Bronchus fibroblast of lung (primary cell): ENCODE measurements around the gene SH3GL1. TPM values are rescaled to one million over a fixed set of nuclear protein-coding genes. Genes with fewer than 3 reads are reported as not detected.

Source experiments
- total RNA-seq: library from RNA; depleted of rRNA; stranded (reverse); fragments of >200 nt; gene quantifications from 2 replicates; pipeline ENCODE4 v1.2.3, GENCODE V29; 2015

Gene SH3GL1
- total RNA-seq, result 110 and 114 TPM in 2 replicates

DNA sequence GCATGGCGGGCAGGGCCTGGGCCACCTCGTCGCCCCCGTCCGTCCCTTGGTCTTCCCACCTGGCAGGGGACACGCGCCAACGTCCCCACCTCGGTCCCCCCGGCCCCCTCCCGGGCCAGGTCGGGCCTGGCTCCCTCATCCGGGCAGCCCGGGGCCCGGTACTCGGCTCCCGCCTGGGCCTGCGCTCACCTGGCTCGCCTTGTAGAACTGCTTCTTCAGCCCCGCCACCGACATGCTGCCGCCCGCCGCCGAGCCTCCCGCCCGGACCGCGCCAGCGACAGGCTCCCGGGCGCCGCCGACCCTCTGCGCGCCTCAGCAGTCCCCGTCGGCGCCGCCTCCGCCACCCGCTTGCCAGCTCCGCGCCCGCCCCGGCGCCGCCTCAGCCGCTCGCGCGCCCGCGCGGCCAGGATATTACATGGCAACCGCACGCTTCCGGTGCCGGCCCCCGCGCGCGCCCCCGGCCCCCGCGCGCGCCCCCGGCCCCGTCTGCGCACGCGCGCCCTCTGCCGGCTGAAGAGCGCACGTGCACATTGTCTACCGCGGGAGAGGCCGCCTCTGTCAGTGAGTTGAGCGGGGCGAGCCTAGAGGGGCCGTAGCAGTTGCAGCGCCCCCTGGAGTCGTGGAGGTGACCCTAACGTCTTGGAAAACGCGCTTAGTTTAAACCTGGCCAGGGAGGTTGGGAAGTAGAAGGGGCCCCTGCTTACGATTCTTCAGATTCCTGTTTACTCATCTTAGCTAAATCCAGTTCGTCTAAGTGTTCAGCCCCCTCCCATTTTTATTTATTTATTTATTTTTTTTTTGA is at the start of gene SH3GL1:
Gene SH3GL1 (minus strand): TSS at position 413 of the 802 bp plus-strand sequence. CDS start 179 bp downstream, at position 234.

GRCh38 chr19:4402171-4403004 is 2.0 kb upstream of the SH3GL1 start, which contains the start of gene CHAF1A:
Gene CHAF1A (plus strand): TSS chr19:4402640. CDS start chr19:4402763, 123 bp downstream.

GRCh38 chr19:4343370-4344307 is 56.7 kb downstream of the SH3GL1 start, which contains the start of gene MPND:
Gene MPND (plus strand): TSS chr19:4343562. CDS start chr19:4343594, 32 bp downstream.

GRCh38 chr19:4338441-4339355 is 61.6 kb downstream of the SH3GL1 start, which contains the start of gene STAP2:
Gene STAP2 (minus strand): TSS chr19:4338827. CDS start chr19:4338753, 74 bp downstream.

Other genes with a start within 250 kb of the SH3GL1 start
- gene CREB3L3, start 246.9 kb downstream of the SH3GL1 start, total RNA-seq, result not detected in 2 replicates
- 20.2 and 25.4 TPM in 2 replicates for gene SIRT6, start 218.0 kb downstream of the SH3GL1 start, total RNA-seq
- gene ANKRD24, start 217.9 kb downstream of the SH3GL1 start, total RNA-seq, result 0.15 and 2.0 TPM in 2 replicates
- gene EBI3, start 171.0 kb downstream of the SH3GL1 start, total RNA-seq, result 0.34 TPM in 1 of 2 replicates, not detected in the other
- gene YJU2, start 153.5 kb downstream of the SH3GL1 start, total RNA-seq, result 24.8 and 26.1 TPM in 2 replicates
- gene SHD, start 121.3 kb downstream of the SH3GL1 start, total RNA-seq, result not detected in 2 replicates
- gene TMIGD2, start 98.2 kb downstream of the SH3GL1 start, total RNA-seq, result not detected in 2 replicates
- gene FSD1, start 95.9 kb downstream of the SH3GL1 start, total RNA-seq, result 24.4 and 28.6 TPM in 2 replicates
- gene STAP2, start 61.7 kb downstream of the SH3GL1 start, total RNA-seq, result 5.4 and 6.4 TPM in 2 replicates
- 3.5 and 4.8 TPM in 2 replicates for gene MPND, start 57.0 kb downstream of the SH3GL1 start, total RNA-seq
- 31.1 and 31.4 TPM in 2 replicates for gene CHAF1A, start 2.1 kb upstream of the SH3GL1 start, total RNA-seq
- 50.1 and 65.6 TPM in 2 replicates for gene UBXN6, start 57.2 kb upstream of the SH3GL1 start, total RNA-seq
- gene HDGFL2, start 71.8 kb upstream of the SH3GL1 start, total RNA-seq, result 74.9 and 86.6 TPM in 2 replicates
- 0.15 and 0.17 TPM in 2 replicates for gene PLIN4, start 117.9 kb upstream of the SH3GL1 start, total RNA-seq
- not detected in 2 replicates for gene PLIN5, start 134.7 kb upstream of the SH3GL1 start, total RNA-seq
- gene LRG1, start 139.5 kb upstream of the SH3GL1 start, total RNA-seq, result not detected in 2 replicates
- gene SEMA6B, start 159.1 kb upstream of the SH3GL1 start, total RNA-seq, result 0.45 and 0.67 TPM in 2 replicates
- 5.4 and 6.5 TPM in 2 replicates for gene TNFAIP8L1, start 239.0 kb upstream of the SH3GL1 start, total RNA-seq